GM12872 (cell line): ENCODE data around the gene CTDP1.

Source experiments
- CTCF ChIP-seq: IDR thresholded peaks from 3 replicates; pipeline ENCODE4 v1.5.1; 2011; ENCODE audit warnings: low read depth, mild to moderate bottlenecking, low read length, moderate library complexity; ENCODE audit not compliant: insufficient read depth

CTDP1 gene

GRCh38 chr18:79784071-79784913, 104.7 kb downstream of the CTDP1 start:
- no peak for TF ChIP-seq CTCF

GRCh38 chr18:79784965-79785770, 105.6 kb downstream of the CTDP1 start:
- TF ChIP-seq CTCF, result no peak

GRCh38 chr18:79785831-79786230, 106.2 kb downstream of the CTDP1 start:
- no peak for TF ChIP-seq CTCF

- no peak for TF ChIP-seq CTCF
Measured at GRCh38 chr18:79786304-79786703, 106.7 kb downstream of the CTDP1 start.

- no peak for TF ChIP-seq CTCF
Measured at GRCh38 chr18:79786786-79787526, 107.4 kb downstream of the CTDP1 start.

- TF ChIP-seq CTCF, result no peak
Measured at GRCh38 chr18:79787527-79787864, 107.9 kb downstream of the CTDP1 start.
